ENCODE data around the gene MFSD8. TPM values are rescaled to one million over a fixed set of nuclear protein-coding genes. Genes with fewer than 3 reads are reported as not detected.
"Not testable (repeated sequence)": the region's sequence is repeated elsewhere in the genome, so short reads cannot be mapped to it uniquely, and the experiment has no call there.

The MFSD8 gene, protein sequence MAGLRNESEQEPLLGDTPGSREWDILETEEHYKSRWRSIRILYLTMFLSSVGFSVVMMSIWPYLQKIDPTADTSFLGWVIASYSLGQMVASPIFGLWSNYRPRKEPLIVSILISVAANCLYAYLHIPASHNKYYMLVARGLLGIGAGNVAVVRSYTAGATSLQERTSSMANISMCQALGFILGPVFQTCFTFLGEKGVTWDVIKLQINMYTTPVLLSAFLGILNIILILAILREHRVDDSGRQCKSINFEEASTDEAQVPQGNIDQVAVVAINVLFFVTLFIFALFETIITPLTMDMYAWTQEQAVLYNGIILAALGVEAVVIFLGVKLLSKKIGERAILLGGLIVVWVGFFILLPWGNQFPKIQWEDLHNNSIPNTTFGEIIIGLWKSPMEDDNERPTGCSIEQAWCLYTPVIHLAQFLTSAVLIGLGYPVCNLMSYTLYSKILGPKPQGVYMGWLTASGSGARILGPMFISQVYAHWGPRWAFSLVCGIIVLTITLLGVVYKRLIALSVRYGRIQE
- 21.0 and 21.2 TPM in 2 replicates for total RNA-seq

DNA sequence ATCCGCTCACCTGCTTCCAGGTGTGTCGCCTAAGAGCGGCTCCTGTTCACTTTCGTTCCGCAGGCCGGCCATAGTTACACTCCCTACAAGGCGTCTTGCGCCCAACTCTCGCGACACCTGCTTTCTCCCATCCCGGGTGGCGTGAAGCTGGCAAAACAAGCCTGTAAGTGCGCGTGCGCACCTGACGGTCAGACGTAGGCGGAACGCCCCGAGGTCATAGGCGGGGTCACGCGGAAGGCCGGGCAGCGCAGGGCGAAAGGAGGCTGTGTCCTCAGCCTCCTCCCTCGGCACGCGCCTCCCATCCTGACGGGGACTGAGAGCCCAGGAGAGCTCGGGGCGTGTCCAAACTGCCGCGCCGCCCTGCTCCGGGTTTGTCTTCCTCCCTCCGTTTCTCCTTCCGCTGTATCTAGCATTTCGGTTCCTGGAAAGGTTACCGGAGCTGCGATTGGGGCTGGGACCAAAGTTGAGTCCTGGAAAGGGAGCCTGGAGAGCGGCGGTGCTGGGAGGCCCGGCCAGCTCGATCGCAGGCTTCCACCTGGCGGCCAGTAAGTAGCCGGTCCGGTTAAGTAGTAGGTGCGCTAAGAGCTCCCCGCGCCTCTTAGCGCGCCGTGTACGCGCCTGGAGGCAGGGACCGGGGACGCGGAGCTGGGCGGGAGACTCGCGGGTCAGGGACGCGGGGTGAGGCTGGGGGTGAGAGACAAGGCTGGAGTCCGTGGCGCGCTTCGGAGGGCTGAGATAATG lies at the start of gene MFSD8, which contains the start of gene ABHD18:
MFSD8 (minus strand) TSS at position 112 of the 741 bp plus-strand sequence; CDS start at position 72, 40 bp downstream.
ABHD18 (plus strand) TSS at position 345 of the 741 bp plus-strand sequence. CDS start 17,550 bp downstream, outside the sequence.
- intact Hi-C loops (cut with micrococcal nuclease) = loop anchor here (1.0 to 2.0 kb wide), 8 partner anchors 32 to 1128 kb away; partner anchors contain the start of genes HSPA4L, LARP1B, PLK4 and SCLT1

DNA sequence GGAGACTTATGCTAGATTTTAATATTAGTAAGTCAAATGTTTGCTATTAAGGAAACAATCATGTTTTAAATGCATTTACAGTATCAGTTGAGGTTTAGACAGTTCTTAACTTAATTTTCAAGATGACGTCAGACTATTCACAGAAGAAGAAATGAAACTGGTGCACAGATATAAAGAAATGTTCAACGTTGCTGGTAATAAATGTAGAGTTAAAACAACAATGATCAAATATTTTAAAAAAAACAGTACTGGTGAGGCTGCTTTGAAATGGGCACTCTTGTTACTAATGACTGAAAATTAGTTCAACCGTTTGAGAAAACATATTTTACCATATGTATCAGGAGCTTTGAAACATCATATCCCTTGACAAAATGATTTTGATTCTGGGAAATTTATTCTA lies 44.5 kb upstream of the MFSD8 start:
- intact Hi-C loops (cut with micrococcal nuclease) = no loop called here

GRCh38 chr4:128006592-128006991 lies 41.6 kb upstream of the MFSD8 start:
- intact Hi-C loops (cut with micrococcal nuclease) = no loop called here

- intact Hi-C loops (cut with micrococcal nuclease) = loop anchor here (2.0 kb wide), 1 partner anchor 33 kb away; the partner anchor contains the start of genes ABHD18 and MFSD8
Observed at GRCh38 chr4:127997534-127998388, 32.8 kb upstream of the MFSD8 start.

DNA sequence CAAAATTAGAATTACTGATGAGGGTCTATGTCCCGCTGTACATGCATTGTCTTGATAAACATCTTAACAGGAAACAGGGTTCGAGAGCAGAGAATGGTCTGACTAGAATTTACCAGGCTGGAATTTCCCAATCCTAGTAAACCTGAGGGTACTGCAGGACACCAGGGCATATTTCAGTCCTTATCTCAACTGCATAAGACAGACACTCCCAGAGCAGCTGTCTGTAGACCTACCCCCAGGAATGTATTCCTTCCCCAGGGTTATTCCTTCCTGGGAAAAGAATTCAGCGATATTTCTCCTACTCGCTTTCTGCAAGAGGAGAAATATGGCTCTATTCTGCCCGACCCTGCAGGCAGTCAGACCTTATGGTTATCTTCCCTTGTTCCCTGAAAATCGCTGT lies 31.5 kb upstream of the MFSD8 start:
- intact Hi-C loops (cut with micrococcal nuclease) = loop anchor here (2.0 kb wide), 1 partner anchor 32 kb away; the partner anchor contains the start of genes ABHD18 and MFSD8

- intact Hi-C loops (cut with micrococcal nuclease) = loop anchor here (2.0 kb wide), 1 partner anchor 31 kb away; the partner anchor contains the start of genes ABHD18 and MFSD8
Observed at GRCh38 chr4:127995776-127996175, 30.8 kb upstream of the MFSD8 start.

- intact Hi-C loops (cut with micrococcal nuclease) = no loop called here
Observed at GRCh38 chr4:127993151-127993550, 28.2 kb upstream of the MFSD8 start.

DNA sequence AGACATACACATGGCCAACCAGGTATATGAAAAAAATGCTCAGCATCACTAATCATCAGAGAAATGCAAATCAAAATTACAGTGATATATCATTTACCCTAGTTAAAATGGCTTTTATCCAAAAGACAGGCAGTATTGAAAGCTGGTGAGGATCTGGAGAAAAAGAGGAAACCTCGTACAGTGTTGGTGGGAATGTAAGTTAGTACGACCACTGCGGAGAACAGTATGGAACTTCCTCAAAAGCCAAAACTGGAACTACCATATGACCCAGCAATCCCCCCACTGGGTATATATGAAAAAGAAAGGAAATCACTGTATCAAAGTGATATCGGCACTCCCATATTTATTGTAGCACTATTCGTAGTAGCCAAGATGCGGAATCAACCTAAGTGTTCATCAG lies 23.7 kb upstream of the MFSD8 start:
- intact Hi-C loops (cut with micrococcal nuclease) = no loop called here

- intact Hi-C loops (cut with micrococcal nuclease) = no loop called here
Observed at GRCh38 chr4:127985989-127986388, 21.0 kb upstream of the MFSD8 start.

DNA sequence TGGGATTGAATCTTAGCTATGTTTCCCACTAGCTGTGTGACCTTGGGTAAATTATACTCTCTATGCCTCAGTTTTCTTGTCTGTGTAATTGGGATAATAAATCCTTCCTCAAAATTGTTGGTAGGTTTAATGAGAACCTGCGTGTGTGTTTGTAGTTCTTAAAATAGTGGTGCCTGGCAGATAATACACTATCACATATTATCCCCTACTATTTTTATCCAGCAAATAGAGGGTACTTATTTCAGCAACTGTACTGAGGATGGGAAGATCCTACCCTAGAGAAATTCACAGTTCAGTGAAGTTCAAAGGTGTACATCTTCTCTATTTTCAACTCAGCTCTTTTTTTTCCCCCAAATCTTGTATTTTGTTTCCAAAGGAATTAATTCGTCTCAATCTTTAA lies 17.5 kb upstream of the MFSD8 start:
- intact Hi-C loops (cut with micrococcal nuclease) = no loop called here

GRCh38 chr4:127978930-127979329 lies 14.0 kb upstream of the MFSD8 start:
- intact Hi-C loops (cut with micrococcal nuclease) = no loop called here

GRCh38 chr4:127975121-127975770 lies 10.3 kb upstream of the MFSD8 start:
- intact Hi-C loops (cut with micrococcal nuclease) = no loop called here

DNA sequence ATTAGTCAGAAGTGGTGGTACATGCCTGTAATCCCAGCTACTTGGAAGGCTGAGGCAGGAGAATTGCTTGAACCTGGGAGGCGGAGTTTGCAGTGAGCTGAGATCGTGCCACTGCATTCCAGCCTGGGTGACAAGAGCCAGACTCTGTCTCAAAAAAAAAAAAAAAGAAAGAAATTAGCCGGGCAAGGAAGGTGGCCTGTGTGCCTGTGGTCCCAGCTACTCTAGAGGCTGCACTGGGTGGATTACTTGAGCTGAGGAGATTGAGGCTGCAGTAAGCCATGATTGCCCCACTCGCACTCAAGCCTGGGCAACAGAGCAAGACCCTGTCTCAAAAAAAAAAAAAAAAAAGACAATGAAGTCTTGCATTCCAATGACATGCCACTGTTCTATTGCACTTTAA lies 6.0 kb upstream of the MFSD8 start:
- intact Hi-C loops (cut with micrococcal nuclease) = not testable (repeated sequence)

DNA sequence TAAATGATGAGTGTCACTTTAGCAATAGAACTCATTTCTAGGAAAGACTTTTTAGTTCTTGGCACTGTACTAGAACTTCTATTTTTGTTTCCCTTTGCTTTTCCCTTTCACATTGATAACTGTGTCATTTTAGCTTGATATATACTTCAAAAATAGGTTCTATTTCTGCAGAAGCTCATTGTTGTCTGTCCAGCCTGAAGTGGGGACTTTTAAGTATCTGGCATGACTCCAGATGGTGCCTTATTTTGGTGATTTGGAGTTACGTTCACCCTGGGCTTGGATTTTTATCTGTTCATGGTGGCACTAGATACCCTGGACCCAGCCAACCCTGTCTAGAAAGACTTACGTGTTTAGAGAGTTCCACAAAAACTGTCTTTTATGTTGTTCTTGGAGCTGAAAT lies 3.6 kb upstream of the MFSD8 start:
- intact Hi-C loops (cut with micrococcal nuclease) = no loop called here

DNA sequence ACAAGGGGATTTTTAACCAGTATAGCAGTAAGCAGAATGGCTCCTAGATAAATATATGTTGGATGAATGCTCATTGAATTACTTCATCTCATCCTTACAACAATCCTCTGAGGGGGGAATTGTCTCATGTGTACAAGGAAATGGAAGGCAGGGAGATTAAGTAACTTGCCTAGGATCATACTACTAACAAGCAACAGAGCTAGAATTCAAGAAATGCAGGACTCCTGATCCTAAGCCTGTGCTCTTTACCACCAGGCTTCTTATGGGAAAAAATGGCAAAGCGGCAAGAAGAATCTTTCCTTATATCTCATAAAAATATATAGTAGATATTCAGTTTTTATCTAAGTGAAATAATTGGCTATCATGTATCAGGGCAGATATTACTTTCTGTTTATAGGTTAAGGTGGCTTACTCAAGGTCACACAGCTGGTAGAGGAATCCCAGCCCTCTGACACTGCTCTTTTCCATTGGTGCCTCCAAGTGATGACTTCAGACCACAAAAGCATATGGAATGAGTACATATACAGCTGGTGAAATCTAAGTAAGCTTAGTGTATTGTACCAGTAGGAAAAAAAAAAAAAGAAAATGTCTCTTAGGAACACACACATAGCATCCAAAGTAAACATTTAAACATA lies 2.3 kb upstream of the MFSD8 start:
- intact Hi-C loops (cut with micrococcal nuclease) = no loop called here

GRCh38 chr4:127965803-127966175 lies 816 bp upstream of the MFSD8 start:
- intact Hi-C loops (cut with micrococcal nuclease) = loop anchor here (1.0 to 2.0 kb wide), 8 partner anchors 31 to 1128 kb away; partner anchors contain the start of genes HSPA4L, LARP1B, PLK4 and SCLT1

- intact Hi-C loops (cut with micrococcal nuclease) = loop anchor here (1.0 to 2.0 kb wide), 8 partner anchors 32 to 1129 kb away; partner anchors contain the start of genes HSPA4L, LARP1B, PLK4 and SCLT1
Observed at GRCh38 chr4:127964426-127965061, 429 bp downstream of the MFSD8 start.

- intact Hi-C loops (cut with micrococcal nuclease) = loop anchor here (2.0 kb wide), 2 partner anchors 33 to 73 kb away; no protein-coding TSS in a partner anchor
Observed at GRCh38 chr4:127963633-127964398, 1.2 kb downstream of the MFSD8 start.

All from T-helper 1 cell treated with Interleukin-12 subunit alpha and Interleukin-12 subunit beta and Interleukin-4 antibody, amounts not matched to agents 30 ng/mL and 1 ng/mL, for 36 hours (primary cell).